Heart right ventricle (tissue), 16 donors: Measurements from ENCODE around the gene SNRK. TPM values are rescaled to one million over a fixed set of nuclear protein-coding genes. Genes with fewer than 3 reads are reported as not detected.

Experiments
- ATAC-seq, 8 donors: fragments of 200-7000 bp; cut with Tn5 transposase; one replicate each; pipeline ENCODE4 v1.9.1; 2020; ENCODE audit warnings: mild to moderate bottlenecking in 8 of 8, moderate library complexity in 8 of 8, moderate number of reproducible peaks in 1 of 8
- DNase-seq, 2 donors: peaks; one replicate each; pipeline ENCODE4 v3.0.0-alpha.2; 2020
- H3K27ac ChIP-seq, 10 donors: fragments of 200-600 bp; sonication (generic) in 2 of 10; one replicate each; pipeline versions ENCODE4 v1.5.0 to v1.8.0; 2020 to 2022; ENCODE audit warnings: mild to moderate bottlenecking in 3 of 10
- H3K27me3 ChIP-seq, 7 donors: fragments of 200-600 bp; one replicate each; pipeline ENCODE4 v1.8.0; 2021 to 2022; ENCODE audit warnings: mild to moderate bottlenecking in 2 of 7
- H3K36me3 ChIP-seq, 9 donors: fragments of 200-600 bp; sonication (generic) in 1 of 9; one replicate each; pipeline versions ENCODE4 v1.5.0 to v1.8.0; 2020 to 2022; ENCODE audit warnings: mild to moderate bottlenecking in 2 of 9
- H3K4me1 ChIP-seq, 9 donors: fragments of 200-600 bp; sonication (generic) in 1 of 9; one replicate each; pipeline versions ENCODE4 v1.5.0 to v1.8.0; 2020 to 2022; ENCODE audit warnings: mild to moderate bottlenecking in 4 of 9
- H3K4me3 ChIP-seq, 10 donors: fragments of 200-600 bp; sonication (generic) in 2 of 10; one replicate each; pipeline versions ENCODE4 v1.5.0 to v1.8.0; 2020 to 2022; ENCODE audit warnings: mild to moderate bottlenecking in 7 of 10, moderate library complexity in 2 of 10
- H3K9me3 ChIP-seq, 11 donors: fragments of 200-600 bp in 10 of 11; sonication (generic) in 2 of 11; one replicate each; pipeline versions ENCODE4 v1.5.0 to v1.8.0; 2013 to 2022; ENCODE audit warnings: mild to moderate bottlenecking in 2 of 11, control low read depth in 1 of 11, moderate library complexity in 1 of 11
- WGBS, 2 donors: extraction: QIAGEN DNeasy Blood & Tissue Kit; methylation state at CpG; one replicate each; pipeline ENCODE4 v1.1.7; 2013; ENCODE audit warnings: inconsistent platforms in 1 of 2; 5-methylcytosine and 5-hydroxymethylcytosine counted together
- intact Hi-C, 10 donors: fragments of 100-400 bp; cut with DNase I; formaldehyde crosslinking; loops; one replicate each; pipeline versions ENCODE4 v1.11.1 to v1.14.2; 2022
- polyA plus RNA-seq, 2 donors: library from polyadenylated mRNA; stranded (reverse); fragments of 200-250 nt; gene quantifications; one replicate each; pipeline ENCODE4 v1.2.3, GENCODE V29; 2013
- total RNA-seq, 10 donors: library from RNA; stranded (reverse); fragmentation: NEBNext Ultra II Directional in 3 of 10; extraction: Animal tissue kit (Norgen Biotek cat#: 25700) in 3 of 10; gene quantifications; one replicate each; pipeline versions ENCODE4 v1.2.1 to v1.2.4, GENCODE V29; 2021 to 2023
- TF ChIP-seq, protein P1 (sequence below), 9 donors: fragments of 200-600 bp; sonication (generic) in 2 of 9; IDR thresholded peaks; one replicate each; pipeline versions ENCODE4 v1.5.0 to v1.8.0; 2021 to 2022; ENCODE audit warnings: antibody characterized with exemption in 9 of 9, mild to moderate bottlenecking in 5 of 9, moderate library complexity in 1 of 9
- donor health status: Arrhythmogenic right ventricular cardiomyopathy.
- donor health status: ischemic (EF 13 %, LVEDD 7.1; RV severe dilation, severe dysfunction).
- donor health status: healthy with polysubstance abuse.
- donor health status: DM: no; HTN: yes; CAD: no.
- donor health status: DM: no; HTN: no; CAD: no.
- donor health status: ischemic (EF 25% LVEDD 6.9; RV normal size, moderate dysfunction).
- donor health status: ischemic (EF 25% LVEDD 5.7; RV mildly dilated, moderate dysfunction).
- donor health status: healthy.
- donor health status: DM: yes; HTN: yes; CAD: no.
- donor health status: Ischemic cardiomyopathy.
- donor health status: ischemic (EF 35%, LVEDD 5.7; RV mildly dilated, moderate dysfunction).
- donor health status: nonischemic (EF 11% LVEDD 7.7; RV severe dilation, severe dysfunction).
- donor health status: DM: yes; HTN: yes; CAD: no.
- donor health status: PGD.
- donor health status: ischemic (EF 29% LVEDD 5.4; RV normal size, mild dysfunction).
- donor health status: nonischemic (EF 23%, LVEDD 6.1; RV moderate dilation, normal function).

The SNRK gene
- total and polyA plus RNA-seq, 12 donors = 11.4 to 51.9 (median 27.8) TPM

DNA sequence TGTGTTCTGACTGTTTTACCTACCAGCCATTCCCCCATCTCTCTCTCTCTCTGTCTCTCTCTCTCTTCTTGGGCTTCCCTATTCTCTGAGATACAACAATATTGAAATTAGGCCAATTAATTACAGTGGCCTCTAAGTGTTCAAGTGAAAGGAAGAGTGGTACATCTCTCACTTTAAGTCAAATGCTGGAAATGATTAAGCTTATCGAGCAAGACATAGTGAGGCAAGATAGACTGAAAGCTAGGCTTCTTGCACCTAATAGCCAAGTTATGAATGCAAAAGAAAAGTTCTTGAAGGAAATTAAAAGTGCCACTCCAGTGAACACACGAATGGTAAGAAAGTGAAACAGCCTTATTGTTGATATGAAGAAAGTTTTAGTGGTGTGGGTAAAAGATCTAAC is 21.3 kb downstream of the SNRK start:
- ATAC-seq = no peak

DNA sequence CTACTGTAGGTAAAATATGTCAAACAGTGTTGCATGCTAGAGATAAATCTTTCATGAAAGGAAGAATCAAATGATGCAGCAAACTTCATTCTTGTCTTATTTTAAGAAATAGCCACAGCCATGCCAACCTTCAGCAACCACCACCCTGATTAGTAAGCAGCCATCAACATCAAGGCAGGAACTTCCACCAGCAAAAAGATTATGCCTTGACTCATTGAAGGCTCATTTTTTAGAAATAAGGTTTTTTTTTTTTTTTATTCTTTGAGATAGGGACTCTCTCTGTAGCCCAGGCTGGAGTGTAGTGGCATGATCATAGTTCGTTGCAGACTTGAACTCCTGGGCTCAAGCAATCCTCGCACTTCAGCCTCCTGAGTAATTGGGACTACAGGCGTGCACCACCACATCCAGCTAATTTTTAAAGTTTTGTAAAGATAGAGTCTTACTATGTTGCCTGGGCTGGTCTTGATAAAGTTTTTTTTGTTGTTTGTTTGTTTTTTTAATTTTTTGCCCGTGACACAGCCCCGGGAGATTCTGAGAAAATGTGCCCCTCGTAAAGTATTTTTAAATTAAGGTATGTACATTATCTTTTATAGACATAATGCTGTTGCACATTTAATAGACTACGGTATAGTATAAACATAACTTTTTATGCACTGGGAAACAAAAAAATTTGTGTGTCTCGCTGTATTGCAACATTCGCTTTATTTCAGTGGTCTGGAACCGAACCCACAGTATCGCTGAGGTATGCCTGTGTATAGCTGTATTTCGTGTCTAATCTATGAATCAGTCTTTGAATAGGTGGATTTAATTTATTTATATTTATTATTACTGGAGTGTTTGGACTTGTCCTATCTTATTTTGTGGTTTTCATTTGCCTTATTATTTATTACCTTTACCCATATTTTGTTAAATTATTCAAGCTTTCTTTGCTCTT is 23.3 kb downstream of the SNRK start:
- WGBS, 2 donors = 96 to 98% methylated on average over 12 of the region's 12 CpGs
- H3K36me3 ChIP-seq = peaks cover 0 to 84% (median 11%) of the 10 kb centered on the region in 9 donors
- no peak overlapping the region for H3K27ac ChIP-seq
- H3K4me3 ChIP-seq = no peak overlapping the region
- ATAC-seq (no peak), DNase-seq (no peak)
- H3K4me1 ChIP-seq = peaks cover 0 to 65% (median 25%) of the 10 kb centered on the region in 9 donors
- H3K27me3 ChIP-seq = no peaks in the 10 kb centered on the region
- intact Hi-C loops = loop anchor here in 1 of 10 donors (10.0 kb wide), 1 partner anchor 115 kb away; no protein-coding TSS in a partner anchor
- TF ChIP-seq, protein P1, sequence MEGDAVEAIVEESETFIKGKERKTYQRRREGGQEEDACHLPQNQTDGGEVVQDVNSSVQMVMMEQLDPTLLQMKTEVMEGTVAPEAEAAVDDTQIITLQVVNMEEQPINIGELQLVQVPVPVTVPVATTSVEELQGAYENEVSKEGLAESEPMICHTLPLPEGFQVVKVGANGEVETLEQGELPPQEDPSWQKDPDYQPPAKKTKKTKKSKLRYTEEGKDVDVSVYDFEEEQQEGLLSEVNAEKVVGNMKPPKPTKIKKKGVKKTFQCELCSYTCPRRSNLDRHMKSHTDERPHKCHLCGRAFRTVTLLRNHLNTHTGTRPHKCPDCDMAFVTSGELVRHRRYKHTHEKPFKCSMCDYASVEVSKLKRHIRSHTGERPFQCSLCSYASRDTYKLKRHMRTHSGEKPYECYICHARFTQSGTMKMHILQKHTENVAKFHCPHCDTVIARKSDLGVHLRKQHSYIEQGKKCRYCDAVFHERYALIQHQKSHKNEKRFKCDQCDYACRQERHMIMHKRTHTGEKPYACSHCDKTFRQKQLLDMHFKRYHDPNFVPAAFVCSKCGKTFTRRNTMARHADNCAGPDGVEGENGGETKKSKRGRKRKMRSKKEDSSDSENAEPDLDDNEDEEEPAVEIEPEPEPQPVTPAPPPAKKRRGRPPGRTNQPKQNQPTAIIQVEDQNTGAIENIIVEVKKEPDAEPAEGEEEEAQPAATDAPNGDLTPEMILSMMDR (IDR thresholded peaks at IDR 0.05) = no peak
- H3K9me3 ChIP-seq = peaks cover 0 to 7% (median 0%) of the 10 kb centered on the region in 11 donors

More for the DNA sequence above, 21.3 kb downstream of the SNRK start:
- TF ChIP-seq, protein P1 (IDR thresholded peaks at IDR 0.05) = no peak
- H3K4me1 ChIP-seq = peaks cover 0 to 78% (median 34%) of the 10 kb centered on the region in 9 donors
- DNase-seq = no peak
- intact Hi-C loops = loop anchor here in 1 of 10 donors (10.0 kb wide), 1 partner anchor 117 kb away; no protein-coding TSS in a partner anchor
- H3K36me3 ChIP-seq = peaks cover 0 to 92% (median 24%) of the 10 kb centered on the region in 9 donors
- H3K27me3 ChIP-seq = no peaks in the 10 kb centered on the region
- H3K9me3 ChIP-seq = peaks cover 0 to 7% (median 0%) of the 10 kb centered on the region in 11 donors
- WGBS, 2 donors = 80 to 85% methylated on average over 2 of the region's 2 CpGs
- no peak overlapping the region for H3K4me3 ChIP-seq
- H3K27ac ChIP-seq = no peak overlapping the region

DNA sequence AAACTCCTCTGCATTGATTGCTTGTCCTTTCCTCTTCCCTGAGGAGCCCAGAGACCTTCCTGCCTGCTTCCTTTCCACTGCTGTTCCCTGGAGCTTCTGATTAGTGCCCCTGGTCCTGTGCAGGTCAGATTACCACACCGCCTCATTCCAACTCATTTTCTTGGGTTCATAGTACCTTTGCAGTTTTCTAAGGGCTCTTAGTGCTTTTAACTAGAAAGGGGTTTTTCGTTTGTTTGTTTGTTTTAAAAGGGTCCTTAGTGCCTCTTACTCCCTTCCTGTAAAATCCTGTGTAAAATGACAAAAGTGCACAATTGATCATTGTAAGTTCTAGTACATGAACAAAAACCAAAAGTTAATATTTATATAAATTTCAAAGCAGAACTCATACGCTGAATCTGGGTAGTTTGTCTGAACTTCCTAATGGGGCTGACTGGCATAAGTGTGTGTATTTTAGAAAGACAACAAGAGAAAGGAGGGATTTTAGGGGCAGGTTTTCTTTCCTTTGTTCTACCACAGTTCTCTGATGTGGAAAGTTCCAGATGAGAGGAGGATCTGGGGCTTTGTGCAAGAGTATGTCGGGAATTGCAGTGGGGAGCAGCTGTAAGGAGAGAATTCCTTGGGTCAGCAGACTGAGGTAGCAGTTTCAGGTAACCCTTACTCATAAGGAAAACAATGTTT is 30.6 kb downstream of the SNRK start:
- Histone ChIP-seq H3K4me1 (peaks cover 0 to 87% (median 71%) of the 10 kb centered on the region in 9 donors), H3K4me3 (no peak overlapping the region)
- intact Hi-C loops = no loop called here

More for the DNA sequence above, 30.6 kb downstream of the SNRK start:
- 62 to 65% methylated on average over 4 of the region's 4 CpGs for WGBS, 2 donors
- Histone ChIP-seq H3K27me3 (no peaks in the 10 kb centered on the region), H3K27ac (peak overlapping the region in 9 of 10 donors; percentile 47 to 85 (median 69)), H3K9me3 (no peaks in the 10 kb centered on the region), H3K36me3 (peaks cover 0 to 51% (median 0%) of the 10 kb centered on the region in 9 donors)
- DNase-seq = no peak
- ATAC-seq = peak in 2 of 8 donors; percentile 9 to 43
- TF ChIP-seq, protein P1 (IDR thresholded peaks at IDR 0.05) = no peak
